Neural crest cell (in vitro differentiated cells): ENCODE results near the gene CFAP91. TPM values are rescaled to one million over a fixed set of nuclear protein-coding genes. Genes with fewer than 3 reads are reported as not detected.

ENCODE experiments used
- DNase-seq: peaks from one replicate; pipeline ENCODE4 v3.0.0; 2021; ENCODE audit warnings: low read depth, mixed read lengths, low spot score
- H3K27ac Mint-ChIP-seq: one replicate; pipeline ENCODE4 v1.8.0; 2021; ENCODE audit warnings: mild to moderate bottlenecking, mixed read lengths; ENCODE audit not compliant: unreplicated experiment
- H3K27me3 Mint-ChIP-seq: 2 replicates; pipeline ENCODE4 v1.8.0; 2021; ENCODE audit warnings: low read depth, mild to moderate bottlenecking, mixed read lengths
- H3K36me3 Mint-ChIP-seq: 2 replicates; pipeline ENCODE4 v1.8.0; 2021; ENCODE audit warnings: low read depth, mild to moderate bottlenecking, mixed read lengths
- H3K4me1 Mint-ChIP-seq: 2 replicates; pipeline ENCODE4 v1.8.0; 2021; ENCODE audit warnings: mixed read lengths
- H3K4me3 Mint-ChIP-seq: one replicate; pipeline ENCODE4 v1.8.0; 2021; ENCODE audit warnings: mild to moderate bottlenecking, mixed read lengths
- H3K9me3 Mint-ChIP-seq: 2 replicates; pipeline ENCODE4 v1.8.0; 2021; ENCODE audit warnings: mixed read lengths
- total RNA-seq: library from RNA; stranded (reverse); gene quantifications from 2 replicates; pipeline ENCODE4 v1.2.1, GENCODE V29; 2021
- TF ChIP-seq, protein P1 (sequence below): fragments of 200-600 bp; sonication (generic); conservative IDR thresholded peaks from 2 replicates; pipeline ENCODE4 v1.5.0; 2021; ENCODE audit warnings: antibody characterized with exemption, mild to moderate bottlenecking

The CFAP91 gene
- total RNA-seq, 1 donor from 2014 or later, result 7.0 TPM

DNA sequence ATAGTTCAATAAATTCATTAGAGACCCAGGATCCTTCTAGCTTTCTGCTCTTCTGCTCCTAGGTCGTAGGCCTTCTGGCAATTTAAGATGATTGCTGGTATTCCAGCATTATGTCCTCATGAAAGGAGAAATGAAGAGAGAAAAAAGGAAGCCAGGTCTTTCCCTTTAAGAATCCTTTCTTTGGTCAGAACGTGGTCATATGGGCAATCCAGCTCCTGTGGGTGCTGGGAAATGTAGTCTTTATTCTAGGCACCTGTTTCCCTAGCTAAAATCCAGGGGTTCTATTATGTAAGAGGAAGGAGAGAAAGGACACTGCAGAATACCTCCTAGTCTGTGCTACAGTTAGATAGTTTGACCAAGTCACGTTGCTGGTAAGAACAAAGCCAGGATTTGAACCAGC lies 43.6 kb downstream of the CFAP91 start:
- no peaks in the 10 kb centered on the region for H3K4me1 Mint-ChIP-seq
- TF ChIP-seq, protein P1, sequence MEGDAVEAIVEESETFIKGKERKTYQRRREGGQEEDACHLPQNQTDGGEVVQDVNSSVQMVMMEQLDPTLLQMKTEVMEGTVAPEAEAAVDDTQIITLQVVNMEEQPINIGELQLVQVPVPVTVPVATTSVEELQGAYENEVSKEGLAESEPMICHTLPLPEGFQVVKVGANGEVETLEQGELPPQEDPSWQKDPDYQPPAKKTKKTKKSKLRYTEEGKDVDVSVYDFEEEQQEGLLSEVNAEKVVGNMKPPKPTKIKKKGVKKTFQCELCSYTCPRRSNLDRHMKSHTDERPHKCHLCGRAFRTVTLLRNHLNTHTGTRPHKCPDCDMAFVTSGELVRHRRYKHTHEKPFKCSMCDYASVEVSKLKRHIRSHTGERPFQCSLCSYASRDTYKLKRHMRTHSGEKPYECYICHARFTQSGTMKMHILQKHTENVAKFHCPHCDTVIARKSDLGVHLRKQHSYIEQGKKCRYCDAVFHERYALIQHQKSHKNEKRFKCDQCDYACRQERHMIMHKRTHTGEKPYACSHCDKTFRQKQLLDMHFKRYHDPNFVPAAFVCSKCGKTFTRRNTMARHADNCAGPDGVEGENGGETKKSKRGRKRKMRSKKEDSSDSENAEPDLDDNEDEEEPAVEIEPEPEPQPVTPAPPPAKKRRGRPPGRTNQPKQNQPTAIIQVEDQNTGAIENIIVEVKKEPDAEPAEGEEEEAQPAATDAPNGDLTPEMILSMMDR, result no peak
- H3K27me3 Mint-ChIP-seq, result no peaks in the 10 kb centered on the region
- H3K27ac Mint-ChIP-seq, result no peak overlapping the region
- peaks cover 6% of the 10 kb centered on the region for H3K36me3 Mint-ChIP-seq
- no peak for DNase-seq
- no peak overlapping the region for H3K4me3 Mint-ChIP-seq
- no peaks in the 10 kb centered on the region for H3K9me3 Mint-ChIP-seq

DNA sequence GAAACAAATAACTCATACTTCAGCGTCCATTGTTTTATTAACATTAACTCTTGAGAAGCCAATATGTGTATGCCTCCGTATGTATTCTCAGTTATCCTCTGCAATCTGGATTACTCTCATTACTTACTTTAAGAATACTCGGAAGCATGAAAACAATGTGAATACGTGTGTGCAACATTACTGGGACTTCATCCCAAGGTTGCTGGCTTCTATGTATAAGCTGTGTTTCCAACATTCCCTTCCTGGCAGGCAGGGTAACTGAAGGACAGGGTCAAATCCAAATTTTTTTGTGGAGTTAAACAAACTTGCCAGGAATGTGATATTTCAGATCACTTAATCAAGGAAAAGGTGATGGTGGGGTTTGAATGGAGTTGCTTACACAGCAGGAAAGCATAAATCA lies 44.5 kb downstream of the CFAP91 start:
- Mint-ChIP-seq H3K36me3 (peaks cover 8% of the 10 kb centered on the region), H3K4me3 (no peak overlapping the region), H3K9me3 (no peaks in the 10 kb centered on the region), H3K4me1 (no peaks in the 10 kb centered on the region), H3K27ac (no peak overlapping the region), H3K27me3 (no peaks in the 10 kb centered on the region)
- DNase-seq, result no peak
- TF ChIP-seq, protein P1, result no peak

DNA sequence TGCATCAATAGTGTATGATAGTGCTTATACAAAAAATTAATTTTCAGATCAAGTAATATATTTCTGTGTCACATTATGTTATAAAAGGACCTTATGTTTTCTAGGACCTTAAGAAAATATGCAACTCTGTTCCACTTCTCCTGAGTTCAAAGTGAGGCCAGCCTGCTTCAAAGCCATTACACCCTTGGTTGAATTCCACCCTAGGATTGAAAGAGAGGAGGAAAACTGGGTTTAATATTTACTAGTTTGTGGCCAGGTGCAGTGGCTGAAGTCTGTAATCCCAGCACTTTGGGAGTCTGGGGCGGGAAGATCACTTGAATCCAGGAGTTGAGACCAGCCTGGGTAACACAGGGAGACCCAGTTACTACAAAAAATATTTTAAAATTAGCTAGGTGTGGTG lies 46.2 kb downstream of the CFAP91 start:
- Mint-ChIP-seq H3K4me1 (no peaks in the 10 kb centered on the region), H3K27me3 (no peaks in the 10 kb centered on the region), H3K27ac (no peak overlapping the region), H3K9me3 (peaks cover 3% of the 10 kb centered on the region), H3K4me3 (no peak overlapping the region), H3K36me3 (peaks cover 14% of the 10 kb centered on the region)
- TF ChIP-seq, protein P1, result no peak
- no peak for DNase-seq

DNA sequence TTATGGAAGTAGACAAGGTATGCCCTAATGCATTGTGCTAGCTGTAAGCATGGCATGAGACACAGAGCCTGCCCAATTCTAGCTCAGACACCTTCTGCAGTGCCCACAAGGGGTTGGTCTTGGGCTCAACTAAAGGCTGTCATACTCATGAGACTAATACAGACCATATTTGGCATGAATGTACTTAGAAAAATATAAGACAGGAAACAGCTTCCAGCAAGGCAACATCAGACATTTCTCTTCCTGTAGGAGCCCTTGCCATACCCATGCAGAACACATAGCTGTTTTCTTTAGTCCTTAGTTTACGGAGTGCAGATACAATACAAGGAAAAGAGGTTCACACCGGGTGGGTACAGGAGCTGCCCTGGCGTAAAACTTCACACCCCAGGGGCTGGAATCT lies 48.6 kb downstream of the CFAP91 start:
- no peak overlapping the region for H3K4me3 Mint-ChIP-seq
- no peaks in the 10 kb centered on the region for H3K4me1 Mint-ChIP-seq
- H3K36me3 Mint-ChIP-seq, result peaks cover 26% of the 10 kb centered on the region
- DNase-seq, result no peak
- peaks cover 11% of the 10 kb centered on the region for H3K9me3 Mint-ChIP-seq
- no peaks in the 10 kb centered on the region for H3K27me3 Mint-ChIP-seq
- TF ChIP-seq, protein P1, result no peak
- no peak overlapping the region for H3K27ac Mint-ChIP-seq

Other genes with a start within 250 kb of the CFAP91 start
- 36.1 and 43.9 TPM in 2 replicates for gene TMEM39A, start 239.4 kb upstream of the CFAP91 start, total RNA-seq
- 29.0 and 31.1 TPM in 2 replicates for gene POGLUT1, start 234.1 kb upstream of the CFAP91 start, total RNA-seq
- gene TIMMDC1, start 204.5 kb upstream of the CFAP91 start, total RNA-seq, result 94.2 and 98.2 TPM in 2 replicates
- gene CD80, start 143.4 kb upstream of the CFAP91 start, total RNA-seq, result not detected in 2 replicates
- 3.5 TPM in 2 replicates for gene ADPRH, start 123.5 kb upstream of the CFAP91 start, total RNA-seq
- gene PLA1A, start 105.1 kb upstream of the CFAP91 start, total RNA-seq, result not detected in 2 replicates
- gene POPDC2, start 42.4 kb upstream of the CFAP91 start, total RNA-seq, result 2.8 and 3.8 TPM in 2 replicates
- 27.5 and 27.7 TPM in 2 replicates for gene COX17, start 25.6 kb upstream of the CFAP91 start, total RNA-seq
- 0.26 TPM in 1 of 2 replicates, not detected in the other for gene NR1I2, start 79.1 kb downstream of the CFAP91 start, total RNA-seq